ENCODE data around the gene EYS.

EYS gene

DNA sequence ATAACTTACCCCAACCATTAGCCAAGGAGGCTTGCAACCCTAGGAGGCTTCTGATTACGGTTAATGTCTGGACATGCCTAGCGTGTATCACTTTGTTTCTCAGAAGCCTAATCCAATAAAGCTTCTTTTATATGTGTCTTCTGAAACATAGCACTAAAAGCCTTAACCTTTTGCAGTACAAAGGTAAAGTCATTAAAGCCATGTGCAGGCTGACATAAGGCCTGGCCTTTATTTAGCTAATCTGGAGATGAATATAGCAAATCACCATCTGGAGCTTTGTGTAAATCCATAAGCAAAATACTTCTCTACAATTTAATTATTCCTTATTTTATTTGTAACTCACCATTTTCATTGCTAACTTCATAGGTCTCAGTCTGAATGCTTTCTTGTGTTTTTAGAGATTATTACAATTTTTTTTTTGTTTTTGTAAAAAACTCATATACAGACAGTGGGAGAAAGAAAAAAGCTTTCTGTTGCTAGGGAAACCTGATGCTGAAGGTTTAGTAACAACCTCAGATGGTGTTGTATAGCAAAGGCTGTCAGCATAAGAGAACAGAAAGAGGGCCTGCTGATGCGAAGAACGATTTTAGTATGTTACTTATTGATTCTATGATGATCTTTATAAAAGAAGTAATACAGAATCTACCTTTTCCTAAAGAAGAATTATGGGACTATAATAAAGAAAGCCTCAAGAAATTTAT lies at the start of gene EYS:
Gene EYS, minus strand, starts transcription at position 101 of the 701 bp plus-strand sequence. CDS start 211,816 bp downstream, outside the sequence.
- peak; percentile 90 to 98 for DNase-seq

DNA sequence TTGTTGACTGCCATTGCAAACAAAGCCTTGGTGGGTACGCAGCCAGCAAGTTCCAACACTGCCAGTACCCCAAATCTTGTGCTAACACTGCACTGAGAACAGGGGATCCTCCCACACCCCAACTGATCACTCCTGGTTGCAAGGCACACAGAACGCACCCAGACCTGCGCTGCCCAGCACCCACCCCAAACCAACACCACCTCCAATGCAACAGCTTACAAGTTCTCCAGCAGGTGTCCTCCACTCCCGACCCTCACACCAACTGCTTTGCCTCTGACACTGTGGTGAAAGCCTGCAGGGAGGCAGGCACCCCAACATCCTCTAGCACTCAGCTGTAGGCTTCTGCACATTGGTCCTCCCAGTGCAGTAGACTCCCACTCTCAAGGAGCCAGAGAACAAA lies 39.3 kb upstream of the EYS start:
- DNase-seq: no peak

DNA sequence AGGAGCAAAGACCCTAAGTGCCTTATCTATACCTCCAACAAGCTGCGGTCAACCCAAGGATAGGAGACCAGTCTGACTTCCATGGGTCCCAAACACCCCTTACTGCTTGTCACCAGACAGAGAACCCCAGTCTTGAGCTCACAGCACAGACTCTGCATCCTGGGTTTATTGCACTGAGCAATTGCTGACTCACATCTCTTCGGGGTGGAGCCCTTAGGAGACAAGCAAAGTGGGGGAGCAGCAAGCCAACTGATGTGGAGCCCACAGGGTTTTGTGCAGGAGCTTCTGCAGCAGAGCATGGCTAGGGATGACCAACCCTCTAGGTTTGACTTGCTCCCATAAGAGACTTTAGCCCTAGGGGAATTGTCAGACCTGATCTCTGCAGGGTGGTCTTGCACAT lies 38.6 kb upstream of the EYS start:
- DNase-seq: no peak

DNA sequence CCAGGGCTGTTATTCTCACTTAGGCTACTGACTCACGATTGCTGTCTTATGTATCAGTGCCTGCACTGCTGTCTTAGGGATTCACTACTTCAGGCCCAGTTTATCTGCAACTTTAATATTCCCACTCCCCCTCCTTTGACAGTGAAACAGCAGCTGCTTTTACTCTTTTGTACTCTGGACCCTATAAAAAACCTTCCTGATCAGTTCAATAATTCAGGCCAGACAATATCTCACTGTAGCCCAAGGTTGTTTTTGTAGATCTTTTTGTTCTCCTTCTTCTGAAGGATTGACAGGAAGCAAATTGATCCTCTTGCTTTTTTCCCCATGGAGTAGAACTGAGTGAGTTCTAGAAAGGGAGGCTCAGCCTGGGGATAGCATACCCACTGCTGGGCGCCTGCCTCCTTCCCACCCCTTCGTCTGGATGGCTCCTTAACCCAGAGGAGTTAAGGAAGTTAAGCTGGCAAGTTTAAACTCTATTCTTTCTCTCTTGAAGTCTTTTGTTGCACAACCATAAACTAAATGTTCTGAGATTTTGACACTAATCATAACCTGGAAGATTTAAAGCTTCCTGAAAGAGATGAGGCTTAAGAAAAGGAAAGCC lies 22.0 kb upstream of the EYS start:
- no peak for DNase-seq

DNA sequence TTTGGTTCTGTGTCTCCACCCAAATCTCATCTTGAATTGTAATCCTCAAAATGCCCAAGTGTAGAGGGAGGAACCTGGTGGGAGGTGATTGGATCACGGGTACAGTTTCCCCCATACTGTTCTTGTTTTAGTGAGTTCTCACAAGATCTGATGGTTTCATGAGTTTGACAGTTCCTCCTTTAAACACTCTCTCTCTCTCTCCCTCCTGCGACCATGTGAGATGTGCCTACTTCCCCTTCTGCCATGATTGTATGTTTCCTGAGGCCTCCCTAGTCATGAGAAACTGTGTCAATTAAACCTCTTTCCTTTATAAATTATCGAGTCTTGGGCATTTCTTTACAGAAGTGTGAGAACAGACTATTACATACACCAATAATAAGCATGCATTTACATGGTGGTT lies 12.1 kb upstream of the EYS start:
- DNase-seq: no peak

DNA sequence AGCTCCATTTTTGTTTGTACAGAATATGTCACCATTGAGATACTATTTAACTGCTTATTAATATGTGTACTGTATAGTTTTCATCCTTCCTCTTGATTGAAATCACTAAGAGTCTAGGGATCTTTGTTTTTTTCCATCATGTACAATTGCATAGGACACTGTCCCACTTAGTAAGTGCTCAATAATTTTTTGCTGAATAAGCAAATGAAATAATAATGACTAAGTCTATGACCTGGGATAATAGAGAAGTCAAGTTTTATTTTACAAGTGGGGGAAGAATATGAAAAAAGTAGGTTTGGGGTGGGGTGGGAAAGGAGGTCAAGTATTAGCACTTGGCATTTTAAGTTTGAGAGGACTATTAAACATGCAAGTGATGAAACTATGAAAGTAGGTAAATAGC lies 4.5 kb upstream of the EYS start:
- no peak for DNase-seq

DNA sequence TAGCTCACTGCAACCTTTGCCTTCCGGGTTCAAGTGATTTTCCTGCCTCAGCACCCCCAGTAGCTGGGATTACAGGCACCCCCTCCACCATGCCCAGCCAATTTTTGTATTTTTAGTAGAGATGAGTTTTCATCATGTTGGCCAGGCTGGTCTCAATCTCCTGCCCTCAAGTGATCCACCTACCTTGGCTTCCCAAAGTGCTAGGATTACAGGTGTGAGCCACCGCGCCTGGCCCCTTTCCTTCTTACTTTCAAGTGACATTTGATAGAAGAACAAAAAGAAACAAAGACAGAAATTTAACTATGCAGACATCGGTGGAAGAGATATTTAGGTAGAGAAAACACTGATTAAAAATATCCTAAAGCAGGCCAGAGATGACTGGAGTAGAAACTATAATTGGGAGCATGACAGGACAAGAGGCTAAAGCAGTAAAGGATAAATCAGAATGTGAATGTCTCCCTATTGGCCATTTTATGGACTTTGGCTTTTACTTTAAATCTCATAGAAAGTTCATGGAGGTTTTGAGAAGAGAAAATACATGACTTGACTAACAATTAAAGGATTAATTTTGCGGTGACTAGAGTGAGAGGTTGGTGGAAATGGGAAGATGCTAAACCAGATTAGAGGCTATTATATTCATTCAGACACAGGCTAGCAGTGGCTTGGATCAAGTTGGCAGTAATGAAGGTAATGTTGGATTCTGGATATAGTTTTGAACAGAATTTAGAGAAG lies 2.2 kb upstream of the EYS start:
- peak in 1 of 2 experiments; percentile 22 for DNase-seq

DNA sequence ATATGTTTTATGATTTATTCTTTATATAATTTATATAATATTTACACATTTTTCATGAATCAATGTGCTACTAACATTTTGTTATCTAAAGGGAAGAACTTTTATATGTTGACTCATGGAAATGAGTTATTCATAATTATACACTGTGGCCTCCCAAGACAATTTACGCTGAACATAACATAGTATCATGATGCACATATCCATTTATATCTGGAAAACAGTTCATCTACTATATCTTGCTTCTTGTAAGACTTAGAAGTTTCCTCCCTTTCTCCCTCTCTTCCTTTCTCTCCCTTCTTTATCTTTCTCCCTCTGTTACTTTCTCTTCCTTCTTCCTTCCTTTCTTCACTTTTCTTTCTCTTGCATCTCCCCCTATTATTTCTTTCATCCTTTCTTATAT lies 1.1 kb upstream of the EYS start:
- no peak for DNase-seq

DNA sequence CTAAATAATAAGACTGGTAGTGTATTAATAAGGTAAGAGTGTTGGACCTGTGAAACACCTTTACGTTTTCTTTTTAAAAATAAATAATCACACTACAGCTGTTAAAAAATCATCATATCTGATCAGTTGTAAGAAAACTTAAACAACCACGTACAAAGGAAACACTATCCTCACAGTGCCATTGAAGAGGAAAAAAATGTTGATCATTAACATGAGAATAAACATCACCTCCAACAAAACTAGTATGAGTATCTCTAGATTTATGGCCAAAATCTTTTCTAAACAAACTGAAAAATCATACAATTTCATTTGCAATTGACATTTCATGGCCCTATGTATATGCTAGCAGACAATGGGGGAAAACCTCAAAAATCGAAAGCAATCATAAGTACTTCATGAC lies 590 bp downstream of the EYS start:
- DNase-seq: peak in 1 of 2 experiments; percentile 50

DNA sequence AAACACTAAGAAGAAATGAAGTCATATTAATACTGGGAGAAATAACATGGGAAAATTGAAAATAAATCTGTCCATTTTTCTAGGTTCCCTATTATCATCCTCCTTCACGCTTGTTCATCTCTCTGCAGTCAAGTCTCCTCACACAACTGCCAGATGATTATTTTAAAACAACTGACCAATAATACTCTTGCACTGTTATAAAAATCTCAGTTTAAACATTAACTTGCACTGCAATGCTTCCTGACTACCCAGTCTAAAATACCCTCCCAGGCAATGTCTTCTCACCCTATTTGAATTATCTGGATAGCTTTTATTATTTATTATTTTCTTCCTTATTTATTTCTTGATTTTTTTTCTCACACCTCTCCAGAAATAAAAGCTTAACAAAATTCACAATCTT lies 5.7 kb downstream of the EYS start:
- peak in 1 of 2 experiments; percentile 18 for DNase-seq

DNA sequence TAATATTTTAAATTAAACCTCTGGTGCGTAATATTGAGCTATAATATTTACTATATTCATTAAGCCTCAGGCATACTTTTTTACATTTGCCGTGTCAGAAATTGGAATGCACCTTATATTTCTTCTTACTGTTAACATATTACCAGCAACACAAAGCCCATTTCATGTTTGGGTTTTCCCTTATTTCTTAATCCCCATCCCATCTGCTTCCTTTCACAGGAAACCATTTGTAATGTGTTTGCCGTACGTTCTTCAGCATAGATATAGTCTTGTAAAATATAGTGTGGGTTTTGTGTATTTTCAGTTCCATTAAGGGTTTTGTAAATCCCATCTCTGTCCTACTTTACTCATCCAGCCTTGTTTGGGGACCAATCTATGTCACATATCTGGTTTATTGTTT lies 6.5 kb downstream of the EYS start:
- DNase-seq: peak; percentile 45 to 89

DNA sequence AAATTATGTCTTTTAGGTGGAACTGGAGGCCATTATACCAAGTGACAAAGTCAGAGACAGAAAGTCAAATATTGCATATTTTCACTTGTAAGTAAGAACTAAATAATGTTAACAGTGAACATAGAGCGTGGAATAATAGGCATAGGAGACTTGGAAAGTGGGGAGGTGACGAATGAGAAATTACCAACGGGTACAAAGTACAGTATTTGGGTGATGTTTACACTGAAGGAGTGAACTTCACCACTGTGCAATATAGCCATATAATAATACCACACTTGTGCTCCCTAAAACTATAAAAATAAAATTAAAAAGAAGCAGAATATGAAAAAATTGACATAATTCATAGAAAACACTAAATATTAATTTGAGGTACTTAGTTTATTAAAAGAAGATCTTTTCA lies 14.9 kb downstream of the EYS start:
- DNase-seq: no peak

DNA sequence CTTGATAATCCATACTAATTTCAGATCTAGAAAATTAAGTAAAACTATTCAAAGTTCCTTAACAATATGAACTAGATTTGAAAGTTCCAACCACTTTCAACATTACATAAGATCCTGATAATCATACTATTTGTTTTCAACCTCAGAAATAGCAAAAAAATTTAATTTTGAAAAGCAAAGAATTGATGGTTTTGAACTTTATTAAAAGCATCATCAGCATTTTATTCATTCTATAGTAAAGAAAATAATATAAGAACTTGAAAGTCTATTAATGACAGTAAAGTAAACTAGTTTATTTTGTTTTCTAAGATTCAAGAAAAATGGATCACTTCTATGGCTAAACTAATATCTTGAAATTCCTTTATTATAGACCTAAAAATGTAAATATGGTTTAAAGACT lies 26.8 kb downstream of the EYS start:
- DNase-seq: no peak

DNA sequence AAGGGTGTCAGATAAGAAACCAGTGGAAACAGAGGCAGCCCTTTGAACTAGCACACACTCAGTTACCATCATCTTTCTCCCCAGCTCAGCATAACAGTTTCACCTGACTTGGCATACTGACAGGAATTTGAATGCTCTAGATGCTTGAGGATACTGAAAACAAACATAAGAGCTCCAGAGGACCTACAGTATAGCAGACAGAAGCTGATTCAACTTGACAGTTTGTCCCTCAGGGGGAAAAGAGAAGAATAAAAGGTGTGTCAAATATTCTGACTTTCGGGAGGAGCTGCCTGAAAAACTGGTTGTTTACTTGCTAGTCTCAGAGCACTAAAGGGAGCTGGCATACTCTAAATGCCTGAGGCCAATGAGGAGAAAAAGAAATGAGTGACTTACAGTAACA lies 35.1 kb downstream of the EYS start:
- DNase-seq: peak in 1 of 2 experiments; percentile 45

DNA sequence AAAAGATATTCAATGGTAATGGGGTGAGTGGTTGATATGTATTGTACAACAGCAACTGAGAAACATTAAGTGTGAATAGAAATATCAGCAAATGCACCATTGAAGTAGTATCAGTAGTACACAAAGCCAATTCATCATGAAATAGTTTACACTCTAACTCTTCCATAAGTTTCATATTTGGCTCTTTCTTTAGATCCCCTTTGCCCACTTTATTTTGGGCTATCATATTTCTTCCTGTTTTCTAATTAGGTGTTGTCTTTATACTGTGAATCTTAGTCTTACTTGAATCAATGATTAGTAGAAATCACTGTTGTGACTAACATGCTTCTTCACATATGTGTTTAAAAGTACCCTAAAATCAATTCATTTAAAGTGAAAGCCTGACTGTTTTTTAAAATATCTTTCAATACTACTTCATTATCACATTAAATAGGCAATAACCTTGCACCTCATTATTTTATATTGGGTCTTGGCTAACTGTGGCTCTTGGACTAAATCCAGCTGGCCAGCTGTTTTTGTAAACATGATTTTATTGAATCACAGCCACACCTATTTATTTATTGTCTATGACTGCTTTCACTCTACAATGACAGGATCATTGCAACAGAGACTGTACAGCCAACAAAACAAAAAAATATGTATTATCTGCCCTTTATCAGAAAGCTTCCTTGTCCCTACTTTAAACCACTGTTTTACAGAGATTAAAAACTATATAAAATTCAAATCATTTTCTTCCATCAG lies 38.9 kb downstream of the EYS start:
- DNase-seq: no peak

DNA sequence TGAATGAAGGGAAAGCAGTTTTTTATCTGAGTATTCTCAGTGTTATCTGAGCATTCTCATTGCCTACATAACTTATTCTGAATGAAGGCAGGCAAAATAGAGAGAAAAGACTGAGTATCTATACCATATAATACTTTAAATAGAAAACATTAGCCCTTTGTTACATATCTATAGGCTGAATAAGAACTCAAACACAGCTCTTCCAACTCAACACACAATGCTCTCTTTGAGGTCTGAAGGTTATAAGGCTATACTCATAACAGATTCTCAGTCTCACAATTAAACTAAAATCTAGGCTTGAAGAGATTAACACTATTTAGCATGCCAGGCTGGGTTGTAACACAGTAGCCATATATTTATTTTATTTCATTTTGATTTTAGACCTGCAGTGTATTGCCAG lies 56.9 kb downstream of the EYS start:
- no peak for DNase-seq

DNA sequence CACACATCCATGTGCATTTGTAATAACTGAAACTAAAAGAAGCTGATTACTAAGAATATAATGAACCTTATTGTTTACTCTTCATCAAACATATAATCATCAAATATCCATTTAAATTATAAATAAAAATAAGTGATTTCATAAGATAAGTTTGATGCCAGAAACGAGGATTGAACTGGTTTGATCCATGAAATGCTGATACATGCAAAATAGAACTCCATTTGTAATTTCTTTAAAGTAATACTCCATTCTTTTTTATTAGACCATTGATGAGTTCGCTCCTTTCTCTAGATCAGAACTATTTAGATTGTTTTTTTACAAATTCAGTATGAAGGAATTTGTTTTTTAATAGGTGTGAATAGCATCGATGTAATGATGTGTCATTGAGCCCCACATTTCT lies 57.6 kb downstream of the EYS start:
- DNase-seq: no peak

DNA sequence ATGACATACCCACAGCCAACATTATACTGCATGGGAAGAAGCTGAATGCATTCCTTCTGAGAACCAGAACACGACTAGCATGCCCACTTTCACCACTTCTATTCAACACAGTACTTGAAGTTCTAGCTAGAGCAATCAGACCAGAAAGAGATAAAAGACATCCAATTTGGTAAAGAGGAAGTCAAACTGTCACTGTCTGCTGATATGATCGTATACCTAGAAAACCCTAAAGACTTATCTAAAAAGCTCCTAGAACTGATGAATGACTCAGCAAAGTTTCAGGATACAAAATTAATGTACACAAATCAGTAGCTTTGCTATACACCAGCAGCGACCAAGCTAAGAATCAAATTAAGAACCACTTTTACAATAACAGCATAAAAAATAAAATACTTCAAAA lies 60.5 kb downstream of the EYS start:
- DNase-seq: no peak

DNA sequence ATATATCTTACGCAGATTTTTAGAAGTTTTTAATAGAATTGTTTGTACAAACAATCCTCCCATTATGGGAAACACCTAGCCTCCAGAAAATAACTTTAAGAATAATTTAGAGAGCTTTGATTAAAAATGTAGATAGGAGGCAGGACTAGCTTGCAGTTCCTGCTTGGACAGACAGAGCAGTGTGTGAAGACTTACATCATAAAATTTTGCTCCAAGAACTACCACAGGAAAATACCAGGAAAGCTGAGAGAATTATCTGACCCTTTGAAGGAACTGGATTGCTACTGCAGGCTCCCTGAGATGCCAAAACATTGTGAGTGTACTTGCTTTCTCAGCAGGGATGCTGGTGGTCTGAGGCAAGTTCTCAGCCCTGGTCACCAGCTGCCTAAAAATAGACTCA lies 64.2 kb downstream of the EYS start:
- DNase-seq: no peak

DNA sequence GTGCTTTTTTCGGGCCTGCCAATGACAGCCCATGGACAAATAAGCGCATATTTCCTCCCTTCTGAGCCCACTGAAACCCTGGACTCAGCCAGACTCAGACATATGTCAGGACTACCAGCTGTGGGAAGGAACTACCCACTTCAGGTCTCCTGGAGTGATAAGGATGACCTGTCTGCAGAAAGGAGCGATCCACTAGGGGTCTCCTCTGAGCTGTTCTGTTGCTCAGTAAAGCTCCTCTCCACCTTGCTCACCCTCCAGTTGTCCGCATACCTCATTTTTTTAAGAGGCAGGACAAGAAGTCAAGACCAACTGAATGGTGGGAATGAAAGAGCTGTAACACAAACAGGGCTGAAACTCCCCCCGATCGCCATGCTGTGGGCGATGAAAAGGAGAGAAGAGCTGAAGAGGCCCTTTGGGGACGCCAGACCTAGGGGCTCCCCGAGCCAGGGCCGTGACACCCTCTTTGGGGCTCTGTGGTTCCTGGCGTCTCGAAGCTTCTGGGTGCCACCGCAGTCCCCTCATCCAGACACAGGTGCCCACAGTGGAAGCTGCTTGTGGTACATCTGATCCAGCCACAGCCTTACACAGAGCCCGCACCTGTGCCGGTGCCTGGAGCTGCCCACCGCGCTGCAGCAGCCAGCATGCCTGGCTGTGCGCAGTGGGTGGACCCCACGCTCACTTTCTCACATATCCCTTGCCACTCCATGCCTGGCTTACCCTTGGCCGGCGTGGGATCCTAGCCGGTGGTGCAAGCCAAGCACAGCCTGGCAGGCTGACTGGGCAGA lies 68.8 kb downstream of the EYS start:
- peak; percentile 38 to 79 for DNase-seq

DNA sequence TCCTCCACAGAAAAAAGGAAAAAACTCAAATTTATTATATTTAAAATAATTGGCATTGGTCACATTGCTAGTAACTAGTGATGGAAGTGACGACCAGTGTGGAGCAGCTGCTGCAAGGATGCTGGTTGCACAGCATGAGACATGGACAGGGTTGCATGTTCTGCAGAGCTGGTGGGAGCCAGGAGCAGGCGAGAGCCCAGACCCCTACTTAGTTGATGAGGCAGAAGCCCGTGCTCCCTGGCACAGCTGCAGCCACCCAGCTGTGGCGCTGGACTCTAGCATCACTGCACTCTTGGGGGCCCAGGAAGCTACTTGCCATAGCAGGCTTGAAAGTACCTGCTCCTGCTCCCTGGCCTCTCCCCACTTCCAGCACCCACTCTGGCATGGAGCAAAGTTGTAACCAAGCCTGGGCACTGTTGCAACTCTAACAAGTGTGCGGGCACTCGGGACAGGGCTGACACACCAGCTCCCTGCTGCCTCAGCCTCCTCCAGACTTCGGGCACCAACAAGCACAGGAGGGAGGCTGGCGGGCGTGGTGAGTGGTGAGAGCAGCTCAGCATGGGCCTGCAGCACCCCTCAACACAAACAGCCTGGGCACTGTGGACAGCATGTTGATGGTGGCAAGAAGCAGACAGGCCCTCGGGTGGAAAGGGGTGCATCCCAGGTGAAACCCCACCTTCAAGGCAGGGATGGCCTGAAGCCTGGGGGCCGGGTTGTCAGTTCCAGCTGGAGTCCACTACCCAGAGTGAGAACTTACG lies 69.6 kb downstream of the EYS start:
- DNase-seq: no peak

DNA sequence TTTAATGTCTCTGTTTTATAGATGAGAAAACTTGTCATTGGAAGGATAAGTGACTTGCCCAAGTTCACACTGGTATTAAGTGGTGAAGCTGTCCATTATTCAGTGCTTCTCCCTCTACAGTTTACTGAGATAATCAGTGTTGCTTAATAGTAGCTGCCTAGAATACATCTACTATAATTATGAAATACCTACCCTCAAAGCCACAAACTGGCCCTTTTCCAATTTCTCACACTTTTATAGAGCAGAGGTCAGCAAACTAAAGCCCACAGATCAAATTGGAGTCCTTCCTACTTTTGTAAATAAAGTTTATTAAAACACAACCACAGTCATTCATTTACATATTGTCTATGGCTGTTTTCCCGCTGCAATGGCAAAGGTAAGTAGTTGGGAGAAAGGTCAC lies 73.5 kb downstream of the EYS start:
- no peak for DNase-seq

Data from NCI-H524 (cell line).